Adrenal gland (tissue), 12 donors: ENCODE data around the gene LRATD1. TPM values are rescaled to one million over a fixed set of nuclear protein-coding genes. Genes with fewer than 3 reads are reported as not detected.

Source experiments
- DNase-seq, 7 donors: peaks; one replicate each; pipeline ENCODE4 v3.0.0-alpha.2; 2019 to 2020
- H3K27ac ChIP-seq, 5 donors: fragments of 200-600 bp; sonication (generic) in 4 of 5; 1 replicate in 3 of 5; 2 replicates in 2 of 5; pipeline versions ENCODE4 v1.5.1 to v1.8.0; 2016 to 2020; ENCODE audit warnings: mild to moderate bottlenecking in 1 of 5
- H3K27me3 ChIP-seq: fragments of 200-600 bp; 2 replicates; pipeline ENCODE4 v1.8.0; 2021
- H3K36me3 ChIP-seq, 2 donors: fragments of 200-600 bp; replicated peaks in 1 of 2; 1 replicate in 1 of 2; 2 replicates in 1 of 2; pipeline versions ENCODE4 v1.5.1 to v1.8.0; 2018 to 2022
- H3K4me1 ChIP-seq, 2 donors: fragments of 200-600 bp; replicated peaks in 1 of 2; 1 replicate in 1 of 2; 2 replicates in 1 of 2; pipeline versions ENCODE4 v1.5.1 to v1.8.0; 2018 to 2021
- H3K4me3 ChIP-seq, 4 donors: fragments of 200-600 bp; sonication (generic) in 3 of 4; one replicate each; pipeline ENCODE4 v1.5.1; 2016 to 2018
- H3K9me3 ChIP-seq, 3 donors: fragments of 200-600 bp; sonication (generic) in 1 of 3; replicated peaks in 1 of 3; 1 replicate in 2 of 3; 2 replicates in 1 of 3; pipeline versions ENCODE4 v1.5.1 to v1.8.0; 2016 to 2021
- CTCF ChIP-seq, 6 experiments: fragments of 450-650 bp in 4 of 6; fragments of 200-600 bp in 2 of 6; sonication (generic) in 1 of 6; IDR thresholded peaks; 1 replicate in 5 of 6; 2 replicates in 1 of 6; pipeline versions ENCODE4 v1.5.1 to v1.8.0; 2016 to 2021; ENCODE audit warnings: antibody characterized with exemption in 6 of 6, mild to moderate bottlenecking in 2 of 6, moderate library complexity in 1 of 6
- POLR2A ChIP-seq, 2 donors: fragments of 450-650 bp; IDR thresholded peaks; one replicate each; pipeline ENCODE4 v1.6.1; 2017; ENCODE audit warnings: antibody characterized with exemption in 2 of 2, mild to moderate bottlenecking in 2 of 2, moderate library complexity in 1 of 2
- WGBS, 4 donors: extraction: QIAGEN DNeasy Blood & Tissue Kit in 2 of 4; methylation state at CpG; one replicate each; pipeline versions ENCODE4 v1.1.5 to v1.1.7; 2013 to 2017; 5-methylcytosine and 5-hydroxymethylcytosine counted together
- intact Hi-C, 2 donors: fragments of 100-400 bp; cut with DNase I; formaldehyde crosslinking; loops; one replicate each; pipeline versions ENCODE4 v1.14.1 to v1.15.0; 2022 to 2023
- polyA plus RNA-seq, 3 donors: library from polyadenylated mRNA; stranded (reverse); fragments of 200-250 nt in 2 of 3; fragments of 350-450 nt in 1 of 3; fragmentation: Illumina TruSeq in 1 of 3; extraction: RNeasy Lipid Tissue Mini Kit (QIAGEN cat#74804) in 1 of 3; gene quantifications; one replicate each; pipeline ENCODE4 v1.2.3, GENCODE V29; 2013 to 2014
- total RNA-seq, 9 donors: library from RNA; depleted of rRNA in 4 of 9; stranded (reverse); fragments of >200 nt in 4 of 9; fragments of 120-200 nt in 1 of 9; fragmentation: NEBNext Ultra II Directional in 1 of 9; extraction: Animal tissue kit (Norgen Biotek cat#: 25700) in 1 of 9; gene quantifications; one replicate each; pipeline versions ENCODE4 v1.1.0 to v1.2.4, GENCODE V29; 2013 to 2023
- donor health status: healthy with polysubstance abuse.
- donor health status: Bipolar disorder and iron deficiency.
- donor health status: DM: yes; HTN: yes; CAD: no.
- donor health status: DM: no; HTN: no; CAD: no.
- donor health status: DM: no; HTN: no; CAD: no.
- donor health status: DM: yes; HTN: yes; CAD: no.

The LRATD1 gene
- total and polyA plus RNA-seq, 12 donors = 1.2 to 5.0 (median 2.5) TPM

GRCh38 chr2:14615121-14615520 is 17.4 kb upstream of the LRATD1 start:
- no peak overlapping the region for H3K27ac ChIP-seq
- TF ChIP-seq CTCF (IDR thresholded peaks at IDR 0.05) (no peak), POLR2A (IDR thresholded peaks at IDR 0.05) (no peak)
- no peak for DNase-seq
- H3K4me1 ChIP-seq = no peaks in the 10 kb centered on the region
- no peaks in the 10 kb centered on the region for H3K36me3 ChIP-seq
- H3K4me3 ChIP-seq = no peak overlapping the region
- H3K27me3 ChIP-seq = no peaks in the 10 kb centered on the region
- H3K9me3 ChIP-seq = no peaks in the 10 kb centered on the region
- intact Hi-C loops = no loop called here

GRCh38 chr2:14615760-14616159 is 16.8 kb upstream of the LRATD1 start:
- Histone ChIP-seq H3K27ac (no peak overlapping the region), H3K9me3 (no peaks in the 10 kb centered on the region), H3K4me1 (no peaks in the 10 kb centered on the region), H3K36me3 (no peaks in the 10 kb centered on the region), H3K4me3 (no peak overlapping the region), H3K27me3 (no peaks in the 10 kb centered on the region)
- intact Hi-C loops = no loop called here
- WGBS, 4 donors = 83 to 94% (median 91%) methylated on average over 9 of the region's 9 CpGs
- DNase-seq = no peak
- TF ChIP-seq CTCF (IDR thresholded peaks at IDR 0.05) (no peak), POLR2A (IDR thresholded peaks at IDR 0.05) (no peak)

GRCh38 chr2:14616342-14616741 is 16.2 kb upstream of the LRATD1 start:
- Histone ChIP-seq H3K9me3 (no peaks in the 10 kb centered on the region), H3K27me3 (no peaks in the 10 kb centered on the region), H3K36me3 (no peaks in the 10 kb centered on the region), H3K27ac (no peak overlapping the region), H3K4me3 (no peak overlapping the region), H3K4me1 (no peaks in the 10 kb centered on the region)
- DNase-seq = peak; percentile 31 to 78 (median 70)
- intact Hi-C loops = no loop called here
- TF ChIP-seq CTCF (IDR thresholded peaks at IDR 0.05) = no peak
- TF ChIP-seq POLR2A (IDR thresholded peaks at IDR 0.05) = no peak
- 25 to 36% (median 30%) methylated on average over 4 of the region's 4 CpGs for WGBS, 4 donors

- H3K4me1 ChIP-seq = no peaks in the 10 kb centered on the region
- DNase-seq = no peak
- H3K27me3 ChIP-seq = no peaks in the 10 kb centered on the region
- WGBS, 4 donors = 89 to 92% (median 91%) methylated on average over 6 of the region's 6 CpGs
- H3K4me3 ChIP-seq = no peak overlapping the region
- H3K9me3 ChIP-seq = no peaks in the 10 kb centered on the region
- H3K36me3 ChIP-seq = no peaks in the 10 kb centered on the region
- TF ChIP-seq CTCF (IDR thresholded peaks at IDR 0.05) (no peak), POLR2A (IDR thresholded peaks at IDR 0.05) (no peak)
- no peak overlapping the region for H3K27ac ChIP-seq
- intact Hi-C loops = no loop called here
Measured at GRCh38 chr2:14616950-14617349, 15.6 kb upstream of the LRATD1 start.
